Neural crest cell (in vitro differentiated cells): ENCODE measurements around the gene PLA2G2C. TPM values are rescaled to one million over a fixed set of nuclear protein-coding genes. Genes with fewer than 3 reads are reported as not detected.
A peak's percentile ranks its signal among the peaks of the same experiment; 100 is the strongest.

Experiments
- DNase-seq: peaks from one replicate; pipeline ENCODE4 v3.0.0; 2021; ENCODE audit warnings: low read depth, mixed read lengths, low spot score
- H3K27ac Mint-ChIP-seq: one replicate; pipeline ENCODE4 v1.8.0; 2021; ENCODE audit warnings: mild to moderate bottlenecking, mixed read lengths; ENCODE audit not compliant: unreplicated experiment
- H3K27me3 Mint-ChIP-seq: 2 replicates; pipeline ENCODE4 v1.8.0; 2021; ENCODE audit warnings: low read depth, mild to moderate bottlenecking, mixed read lengths
- H3K36me3 Mint-ChIP-seq: 2 replicates; pipeline ENCODE4 v1.8.0; 2021; ENCODE audit warnings: low read depth, mild to moderate bottlenecking, mixed read lengths
- H3K4me1 Mint-ChIP-seq: 2 replicates; pipeline ENCODE4 v1.8.0; 2021; ENCODE audit warnings: mixed read lengths
- H3K4me3 Mint-ChIP-seq: one replicate; pipeline ENCODE4 v1.8.0; 2021; ENCODE audit warnings: mild to moderate bottlenecking, mixed read lengths
- H3K9me3 Mint-ChIP-seq: 2 replicates; pipeline ENCODE4 v1.8.0; 2021; ENCODE audit warnings: mixed read lengths
- CTCF ChIP-seq: fragments of 200-600 bp; sonication (generic); conservative IDR thresholded peaks from 2 replicates; pipeline ENCODE4 v1.5.0; 2021; ENCODE audit warnings: antibody characterized with exemption, mild to moderate bottlenecking
- total RNA-seq: library from RNA; stranded (reverse); gene quantifications from 2 replicates; pipeline ENCODE4 v1.2.1, GENCODE V29; 2021

Gene PLA2G2C
- total RNA-seq, 1 donor from 2014 or later: not detected

- TF ChIP-seq CTCF: no peak
- H3K4me3 Mint-ChIP-seq: no peak overlapping the region
- H3K27me3 Mint-ChIP-seq: no peaks in the 10 kb centered on the region
- no peak for DNase-seq
- H3K36me3 Mint-ChIP-seq: no peaks in the 10 kb centered on the region
- no peak overlapping the region for H3K27ac Mint-ChIP-seq
- H3K9me3 Mint-ChIP-seq: no peaks in the 10 kb centered on the region
- peaks cover 11% of the 10 kb centered on the region for H3K4me1 Mint-ChIP-seq
Observed at GRCh38 chr1:20150969-20151368, 35.3 kb downstream of the PLA2G2C start.

- H3K9me3 Mint-ChIP-seq: no peaks in the 10 kb centered on the region
Observed at GRCh38 chr1:20150326-20150705, 36.0 kb downstream of the PLA2G2C start.

GRCh38 chr1:20149601-20150325 is 36.6 kb downstream of the PLA2G2C start:
- DNase-seq: no peak
- no peak for TF ChIP-seq CTCF
- no peaks in the 10 kb centered on the region for H3K27me3 Mint-ChIP-seq

More at GRCh38 chr1:20150326-20150705, 36.0 kb downstream of the PLA2G2C start:
- H3K36me3 Mint-ChIP-seq: no peaks in the 10 kb centered on the region
- no peak overlapping the region for H3K27ac Mint-ChIP-seq
- H3K4me1 Mint-ChIP-seq: peaks cover 11% of the 10 kb centered on the region
- no peak overlapping the region for H3K4me3 Mint-ChIP-seq
- no peak for DNase-seq
- no peak for TF ChIP-seq CTCF
- H3K27me3 Mint-ChIP-seq: no peaks in the 10 kb centered on the region

GRCh38 chr1:20148571-20149500 is 37.5 kb downstream of the PLA2G2C start:
- Mint-ChIP-seq H3K4me3 (no peak overlapping the region), H3K9me3 (no peaks in the 10 kb centered on the region), H3K4me1 (peaks cover 11% of the 10 kb centered on the region), H3K27me3 (no peaks in the 10 kb centered on the region), H3K36me3 (no peaks in the 10 kb centered on the region), H3K27ac (peak overlapping the region; percentile 87)
- no peak for TF ChIP-seq CTCF
- no peak for DNase-seq

More at GRCh38 chr1:20149601-20150325, 36.6 kb downstream of the PLA2G2C start:
- no peak overlapping the region for H3K4me3 Mint-ChIP-seq
- no peaks in the 10 kb centered on the region for H3K9me3 Mint-ChIP-seq
- no peaks in the 10 kb centered on the region for H3K36me3 Mint-ChIP-seq
- peaks cover 11% of the 10 kb centered on the region for H3K4me1 Mint-ChIP-seq
- no peak overlapping the region for H3K27ac Mint-ChIP-seq

- DNase-seq: no peak
- no peaks in the 10 kb centered on the region for H3K9me3 Mint-ChIP-seq
- H3K36me3 Mint-ChIP-seq: no peaks in the 10 kb centered on the region
- no peaks in the 10 kb centered on the region for H3K27me3 Mint-ChIP-seq
- no peak for TF ChIP-seq CTCF
- peaks cover 8% of the 10 kb centered on the region for H3K4me1 Mint-ChIP-seq
- H3K4me3 Mint-ChIP-seq: no peak overlapping the region
- H3K27ac Mint-ChIP-seq: no peak overlapping the region
Observed at GRCh38 chr1:20147846-20148570, 38.3 kb downstream of the PLA2G2C start.
